NB4 (cell line): Measurements from ENCODE around the gene LSM2.

ENCODE experiments used
- CTCF ChIP-seq: IDR thresholded peaks from one replicate; pipeline ENCODE4 v1.5.1; 2012; ENCODE audit warnings: low read depth, low read length
- MAX ChIP-seq: IDR thresholded peaks from 2 replicates; pipeline ENCODE4 v1.6.1; 2011; ENCODE audit warnings: low read depth, low read length
- MYC ChIP-seq: IDR thresholded peaks from 2 replicates; pipeline ENCODE4 v1.6.1; 2011; ENCODE audit warnings: low read depth, low read length
- POLR2A ChIP-seq: IDR thresholded peaks from 2 replicates; pipeline ENCODE4 v1.6.1; 2011; ENCODE audit warnings: mild to moderate bottlenecking; ENCODE audit not compliant: insufficient read length; ENCODE audit errors: extremely low read depth

DNA sequence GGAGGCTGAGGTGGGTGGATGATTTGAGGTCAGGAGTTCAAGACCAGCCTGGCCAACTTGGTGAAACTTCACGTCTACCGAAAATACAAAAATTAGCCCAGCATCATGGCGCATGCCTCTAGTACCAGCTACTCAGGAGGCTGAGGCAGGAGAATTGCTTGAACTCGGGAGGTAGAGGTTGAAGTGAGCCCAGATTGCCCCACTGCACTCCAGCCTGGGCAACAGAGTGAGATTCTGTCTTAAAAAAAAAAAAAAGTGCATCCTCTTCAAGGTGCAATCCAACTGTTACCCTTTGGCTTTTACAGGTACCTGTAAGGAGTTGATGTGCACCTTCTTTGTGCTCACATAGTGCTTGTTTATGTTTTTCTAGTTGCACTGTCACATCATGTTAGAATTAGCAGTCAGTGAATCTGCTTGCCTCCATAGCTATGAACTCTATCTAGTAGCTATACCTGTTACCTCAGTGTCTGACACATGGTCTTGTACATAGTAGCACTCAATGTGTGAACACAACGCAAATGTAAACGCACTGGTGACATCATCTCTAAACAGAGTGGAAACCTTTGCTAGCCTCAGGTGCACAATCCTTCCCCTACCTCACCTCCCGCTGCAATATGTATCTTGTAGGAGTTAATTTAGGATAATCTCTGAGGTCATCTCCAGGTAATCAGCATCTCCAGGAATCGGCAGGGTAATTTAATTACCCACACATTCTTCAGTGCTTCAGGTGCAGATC lies 57.3 kb downstream of the LSM2 start:
- TF ChIP-seq CTCF = no peak
- TF ChIP-seq POLR2A = no peak
- no peak for TF ChIP-seq MAX
- no peak for TF ChIP-seq MYC
